Trophoblast cell (in vitro differentiated cells and primary cell): ENCODE measurements around the gene ADCY2.

ENCODE experiments used
- DNase-seq, 2 donors: peaks; one replicate each; pipeline ENCODE4 v3.0.0-alpha.2; 2016
- H2AFZ ChIP-seq: 2 replicates; pipeline ENCODE4 v1.6.1; 2013; ENCODE audit warnings: low read length, moderate library complexity, mild to moderate bottlenecking; ENCODE audit not compliant: insufficient read depth, poor library complexity
- H2AK5ac ChIP-seq: 2 replicates; pipeline ENCODE4 v1.6.1; 2013; ENCODE audit warnings: mild to moderate bottlenecking, low read length
- H2BK120ac ChIP-seq: 2 replicates; pipeline ENCODE4 v1.6.1; 2013; ENCODE audit warnings: low read length, mild to moderate bottlenecking, moderate library complexity; ENCODE audit not compliant: insufficient read depth, poor library complexity
- H2BK12ac ChIP-seq: 2 replicates; pipeline ENCODE4 v1.6.1; 2013; ENCODE audit warnings: mild to moderate bottlenecking, low read length, moderate library complexity
- H2BK5ac ChIP-seq: 2 replicates; pipeline ENCODE4 v1.6.1; 2013; ENCODE audit warnings: low read length, low read depth, moderate library complexity, mild to moderate bottlenecking; ENCODE audit not compliant: poor library complexity
- H3K14ac ChIP-seq: 2 replicates; pipeline ENCODE4 v1.6.1; 2013; ENCODE audit warnings: mild to moderate bottlenecking, low read length
- H3K18ac ChIP-seq: 2 replicates; pipeline ENCODE4 v1.6.1; 2013; ENCODE audit warnings: mild to moderate bottlenecking, low read length
- H3K23ac ChIP-seq: 2 replicates; pipeline ENCODE4 v1.6.1; 2013; ENCODE audit warnings: low read length
- H3K27ac ChIP-seq: 2 replicates; pipeline ENCODE4 v1.5.1; 2013; ENCODE audit warnings: low read depth, mild to moderate bottlenecking, inconsistent platforms, low read length, moderate library complexity
- H3K27me3 ChIP-seq: 2 replicates; pipeline ENCODE4 v1.6.1; 2013; ENCODE audit warnings: inconsistent platforms, mild to moderate bottlenecking, low read length, moderate library complexity; ENCODE audit not compliant: insufficient read depth
- H3K36me3 ChIP-seq, 2 experiments: 1 replicate in 1 of 2; 2 replicates in 1 of 2; pipeline ENCODE4 v1.6.1; 2013; ENCODE audit warnings: low read length in 2 of 2, mild to moderate bottlenecking in 2 of 2, moderate library complexity in 1 of 2; ENCODE audit not compliant: insufficient read depth in 2 of 2, control insufficient read depth in 1 of 2
- H3K4ac ChIP-seq: 2 replicates; pipeline ENCODE4 v1.6.1; 2013; ENCODE audit warnings: low read depth, mild to moderate bottlenecking, low read length, moderate library complexity
- H3K4me1 ChIP-seq, 2 experiments: 1 replicate in 1 of 2; 2 replicates in 1 of 2; pipeline ENCODE4 v1.6.1; 2013; ENCODE audit warnings: low read length in 2 of 2, mild to moderate bottlenecking in 2 of 2, moderate library complexity in 1 of 2; ENCODE audit not compliant: insufficient read depth in 2 of 2, control insufficient read depth in 1 of 2
- H3K4me2 ChIP-seq: 2 replicates; pipeline ENCODE4 v1.6.1; 2013; ENCODE audit warnings: inconsistent platforms, mild to moderate bottlenecking, low read length, moderate library complexity
- H3K4me3 ChIP-seq: 2 replicates; pipeline ENCODE4 v1.5.1; 2013; ENCODE audit warnings: mild to moderate bottlenecking, low read depth, low read length, inconsistent platforms
- H3K79me1 ChIP-seq: one replicate; pipeline ENCODE4 v1.6.1; 2013; ENCODE audit warnings: low read length
- H3K79me2 ChIP-seq: 2 replicates; pipeline ENCODE4 v1.6.1; 2013; ENCODE audit warnings: low read length, mild to moderate bottlenecking; ENCODE audit not compliant: control insufficient read depth, insufficient read depth, poor library complexity
- H3K9ac ChIP-seq: 2 replicates; pipeline ENCODE4 v1.6.1; 2013; ENCODE audit warnings: mild to moderate bottlenecking, low read length
- H3K9me3 ChIP-seq: 2 replicates; pipeline ENCODE4 v1.6.1; 2013; ENCODE audit warnings: low read depth, mild to moderate bottlenecking, control low read depth, inconsistent platforms, low read length; ENCODE audit not compliant: insufficient read depth
- H4K12ac ChIP-seq: 2 replicates; pipeline ENCODE4 v1.6.1; 2013; ENCODE audit warnings: low read depth, mild to moderate bottlenecking, low read length, moderate library complexity
- H4K8ac ChIP-seq: 2 replicates; pipeline ENCODE4 v1.6.1; 2013; ENCODE audit warnings: low read depth, mild to moderate bottlenecking, low read length, moderate library complexity
- H4K91ac ChIP-seq: one replicate; pipeline ENCODE4 v1.6.1; 2013; ENCODE audit warnings: low read depth, mild to moderate bottlenecking, low read length, moderate library complexity

ADCY2 gene

GRCh38 chr5:7878381-7878873 lies 482.5 kb downstream of the ADCY2 start:
- no peak overlapping the region for H3K4me2 ChIP-seq
- H3K23ac ChIP-seq: no peak overlapping the region
- no peak overlapping the region for H3K4ac ChIP-seq
- no peak overlapping the region for H4K8ac ChIP-seq
- no peak overlapping the region for H4K12ac ChIP-seq
- peaks cover 16 to 41% of the 10 kb centered on the region in 2 experiments for H3K36me3 ChIP-seq
- H2BK5ac ChIP-seq: no peak overlapping the region
- no peak overlapping the region for H2AK5ac ChIP-seq
- no peak overlapping the region for H3K9ac ChIP-seq
- no peak overlapping the region for H4K91ac ChIP-seq
- no peaks in the 10 kb centered on the region for H3K4me1 ChIP-seq
- H3K18ac ChIP-seq: no peak overlapping the region
- H3K4me3 ChIP-seq: no peak overlapping the region
- DNase-seq: no peak
- H3K79me2 ChIP-seq: no peaks in the 10 kb centered on the region
- H2AFZ ChIP-seq: no peak overlapping the region
- no peak overlapping the region for H3K14ac ChIP-seq
- no peak overlapping the region for H2BK120ac ChIP-seq
- no peak overlapping the region for H2BK12ac ChIP-seq
- no peak overlapping the region for H3K27ac ChIP-seq
- no peaks in the 10 kb centered on the region for H3K79me1 ChIP-seq
- H3K9me3 ChIP-seq: no peaks in the 10 kb centered on the region
- no peaks in the 10 kb centered on the region for H3K27me3 ChIP-seq
